ENCODE data around the gene UBAC2.

Gene UBAC2

DNA sequence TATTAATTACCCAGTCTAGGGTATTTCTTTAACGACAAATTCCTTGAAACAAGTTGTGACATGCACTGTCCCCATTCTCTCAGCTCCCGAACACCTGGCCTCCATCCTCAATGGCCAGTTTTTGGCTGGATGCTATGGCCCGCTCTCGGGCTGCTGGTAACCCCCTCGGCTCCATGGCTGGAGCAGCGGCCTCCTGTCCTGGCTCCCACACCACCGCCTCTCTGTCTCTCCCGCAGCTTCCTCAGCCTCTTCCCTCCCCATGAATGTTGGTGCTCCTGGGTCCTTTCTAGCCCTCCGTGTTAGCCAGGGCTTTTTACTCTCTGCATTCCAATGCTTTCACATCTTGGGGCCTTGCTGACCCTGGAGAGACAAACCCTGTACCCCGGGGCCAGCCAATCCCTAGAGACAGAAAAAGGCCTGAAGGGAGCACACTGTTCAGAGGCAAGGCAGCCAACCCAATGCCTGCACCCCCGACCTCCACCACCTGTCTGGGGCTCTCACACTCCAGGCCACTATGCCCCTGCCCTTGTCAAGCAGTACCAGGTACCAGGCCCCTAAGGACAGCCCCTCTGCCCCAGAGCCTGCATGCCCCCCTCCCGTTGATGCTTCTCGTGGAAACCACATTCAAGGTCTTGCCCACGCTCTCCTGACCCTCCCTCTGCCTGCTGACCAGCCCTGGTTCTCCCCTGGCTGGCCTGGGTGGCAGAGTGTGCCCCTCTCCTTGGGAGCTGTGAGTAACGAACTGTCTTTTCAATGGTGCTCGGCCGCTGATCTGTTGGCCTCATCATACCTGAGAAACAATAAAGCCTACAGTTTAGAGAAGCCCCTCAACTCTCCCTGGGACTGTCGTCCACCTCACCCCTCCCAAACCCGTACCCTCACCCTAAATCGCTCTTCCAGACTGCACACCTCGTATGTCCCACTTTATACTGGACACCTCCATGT is 193.4 kb downstream of the UBAC2 start:
- Histone ChIP-seq H3K27me3 (ENCODE audit: insufficient read depth, low read depth) (no peaks in the 10 kb centered on the region), H3K79me2 (ENCODE audit: insufficient read depth, low read depth) (no peaks in the 10 kb centered on the region), H3K4me3 (IDR thresholded peaks at IDR 0.05; ENCODE audit: insufficient read depth, low read depth, low read length) (no peak overlapping the region), H3K27ac (no peak overlapping the region), H4K20me1 (ENCODE audit: insufficient read depth) (no peaks in the 10 kb centered on the region), H3K4me1 (ENCODE audit: low read depth, poor library complexity, severe bottlenecking) (no peaks in the 10 kb centered on the region), H3K4me2 (no peak overlapping the region), H3K36me3 (ENCODE audit: insufficient read depth) (no peaks in the 10 kb centered on the region), H2AFZ (ENCODE audit: low read depth) (no peak overlapping the region), H3K9ac (no peak overlapping the region)
- TF ChIP-seq, protein P1, sequence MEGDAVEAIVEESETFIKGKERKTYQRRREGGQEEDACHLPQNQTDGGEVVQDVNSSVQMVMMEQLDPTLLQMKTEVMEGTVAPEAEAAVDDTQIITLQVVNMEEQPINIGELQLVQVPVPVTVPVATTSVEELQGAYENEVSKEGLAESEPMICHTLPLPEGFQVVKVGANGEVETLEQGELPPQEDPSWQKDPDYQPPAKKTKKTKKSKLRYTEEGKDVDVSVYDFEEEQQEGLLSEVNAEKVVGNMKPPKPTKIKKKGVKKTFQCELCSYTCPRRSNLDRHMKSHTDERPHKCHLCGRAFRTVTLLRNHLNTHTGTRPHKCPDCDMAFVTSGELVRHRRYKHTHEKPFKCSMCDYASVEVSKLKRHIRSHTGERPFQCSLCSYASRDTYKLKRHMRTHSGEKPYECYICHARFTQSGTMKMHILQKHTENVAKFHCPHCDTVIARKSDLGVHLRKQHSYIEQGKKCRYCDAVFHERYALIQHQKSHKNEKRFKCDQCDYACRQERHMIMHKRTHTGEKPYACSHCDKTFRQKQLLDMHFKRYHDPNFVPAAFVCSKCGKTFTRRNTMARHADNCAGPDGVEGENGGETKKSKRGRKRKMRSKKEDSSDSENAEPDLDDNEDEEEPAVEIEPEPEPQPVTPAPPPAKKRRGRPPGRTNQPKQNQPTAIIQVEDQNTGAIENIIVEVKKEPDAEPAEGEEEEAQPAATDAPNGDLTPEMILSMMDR (conservative IDR thresholded peaks at IDR 0.05; ENCODE audit: low read depth, low read length) = no peak

DNA sequence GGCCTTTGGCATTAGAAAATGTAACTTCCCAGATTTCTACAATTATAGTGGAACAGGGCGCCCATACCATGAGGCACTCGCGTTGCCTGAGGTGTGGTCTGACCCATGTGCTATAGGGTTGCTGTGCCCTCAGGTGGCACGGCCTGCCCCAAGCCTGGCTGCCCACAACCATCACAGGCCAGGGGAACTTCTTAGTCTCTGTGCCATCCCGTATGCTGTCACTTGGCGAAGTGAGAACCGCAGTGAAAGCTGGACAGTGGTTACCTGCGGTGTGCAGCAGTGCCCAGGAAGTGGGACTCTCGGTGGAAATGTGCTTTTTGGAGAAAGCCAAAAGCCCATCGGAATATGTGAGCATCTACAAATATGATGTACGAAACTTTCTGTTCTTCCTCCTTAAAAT is 194.8 kb downstream of the UBAC2 start:
- no peaks in the 10 kb centered on the region for H4K20me1 ChIP-seq (ENCODE audit: insufficient read depth)
- H3K27me3 ChIP-seq (ENCODE audit: insufficient read depth, low read depth) = no peaks in the 10 kb centered on the region
- H3K36me3 ChIP-seq (ENCODE audit: insufficient read depth) = no peaks in the 10 kb centered on the region
- TF ChIP-seq, protein P1 (conservative IDR thresholded peaks at IDR 0.05; ENCODE audit: low read depth, low read length) = no peak
- H3K27ac ChIP-seq = no peak overlapping the region
- H3K4me2 ChIP-seq = no peak overlapping the region
- H3K9ac ChIP-seq = no peak overlapping the region
- H3K4me3 ChIP-seq (IDR thresholded peaks at IDR 0.05; ENCODE audit: insufficient read depth, low read depth, low read length) = no peak overlapping the region
- no peak overlapping the region for H2AFZ ChIP-seq (ENCODE audit: low read depth)
- no peaks in the 10 kb centered on the region for H3K79me2 ChIP-seq (ENCODE audit: insufficient read depth, low read depth)
- no peaks in the 10 kb centered on the region for H3K4me1 ChIP-seq (ENCODE audit: low read depth, poor library complexity, severe bottlenecking)

DNA sequence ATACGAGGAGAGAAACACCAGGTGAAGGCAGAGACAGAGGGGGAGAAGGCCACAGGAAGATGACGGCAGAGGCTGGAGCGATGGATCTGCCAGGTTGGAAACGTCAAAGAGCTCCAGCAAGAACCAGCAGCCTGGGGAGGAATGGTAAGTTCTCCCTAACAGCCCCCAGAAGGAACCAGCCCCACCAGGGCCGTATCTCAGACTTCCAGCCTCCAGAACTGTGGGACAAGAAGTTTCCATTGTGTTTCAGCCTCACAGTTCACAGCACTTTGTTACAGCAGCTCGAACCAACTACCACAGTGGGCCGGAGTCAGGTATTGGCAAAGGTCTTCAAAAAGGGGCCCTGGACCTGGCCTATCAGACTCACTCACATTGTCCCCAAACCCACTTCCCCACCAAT is 195.8 kb downstream of the UBAC2 start:
- TF ChIP-seq, protein P1 (conservative IDR thresholded peaks at IDR 0.05; ENCODE audit: low read depth, low read length) = no peak
- no peak overlapping the region for H3K4me2 ChIP-seq
- no peak overlapping the region for H3K9ac ChIP-seq
- H3K4me3 ChIP-seq (IDR thresholded peaks at IDR 0.05; ENCODE audit: insufficient read depth, low read depth, low read length) = no peak overlapping the region
- H2AFZ ChIP-seq (ENCODE audit: low read depth) = no peak overlapping the region
- H3K4me1 ChIP-seq (ENCODE audit: low read depth, poor library complexity, severe bottlenecking) = no peaks in the 10 kb centered on the region
- no peaks in the 10 kb centered on the region for H4K20me1 ChIP-seq (ENCODE audit: insufficient read depth)
- H3K27ac ChIP-seq = no peak overlapping the region
- no peaks in the 10 kb centered on the region for H3K36me3 ChIP-seq (ENCODE audit: insufficient read depth)
- no peaks in the 10 kb centered on the region for H3K27me3 ChIP-seq (ENCODE audit: insufficient read depth, low read depth)
- H3K79me2 ChIP-seq (ENCODE audit: insufficient read depth, low read depth) = no peaks in the 10 kb centered on the region

DNA sequence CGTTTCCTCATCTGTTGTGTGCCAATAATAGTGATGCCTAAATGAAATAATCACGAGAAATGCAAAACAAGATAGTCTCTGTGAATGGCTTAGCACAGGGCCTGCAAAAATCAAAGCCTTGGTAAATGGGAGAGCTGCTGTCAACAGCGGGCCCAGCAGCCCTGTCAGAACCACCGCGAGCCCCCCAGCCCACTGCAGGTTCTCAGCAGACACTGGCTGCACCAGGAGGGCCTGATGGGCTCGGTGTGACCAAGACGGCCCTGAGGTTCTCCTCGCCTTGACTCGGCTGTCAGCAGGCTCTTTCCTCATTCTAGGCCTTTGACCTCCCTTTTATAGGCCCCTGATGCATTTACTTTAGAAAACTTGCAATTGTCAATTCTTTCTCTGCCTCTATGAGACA is 197.4 kb downstream of the UBAC2 start:
- no peak overlapping the region for H2AFZ ChIP-seq (ENCODE audit: low read depth)
- no peak overlapping the region for H3K27ac ChIP-seq
- H3K4me3 ChIP-seq (IDR thresholded peaks at IDR 0.05; ENCODE audit: insufficient read depth, low read depth, low read length) = no peak overlapping the region
- H3K79me2 ChIP-seq (ENCODE audit: insufficient read depth, low read depth) = no peaks in the 10 kb centered on the region
- no peaks in the 10 kb centered on the region for H4K20me1 ChIP-seq (ENCODE audit: insufficient read depth)
- H3K9ac ChIP-seq = no peak overlapping the region
- no peak overlapping the region for H3K4me2 ChIP-seq
- H3K27me3 ChIP-seq (ENCODE audit: insufficient read depth, low read depth) = no peaks in the 10 kb centered on the region
- no peaks in the 10 kb centered on the region for H3K4me1 ChIP-seq (ENCODE audit: low read depth, poor library complexity, severe bottlenecking)
- TF ChIP-seq, protein P1 (conservative IDR thresholded peaks at IDR 0.05; ENCODE audit: low read depth, low read length) = no peak
- no peaks in the 10 kb centered on the region for H3K36me3 ChIP-seq (ENCODE audit: insufficient read depth)
